Inflammatory macrophage treated with lipopolysaccharide for 4 hours (primary cell): ENCODE measurements around the gene TSNAXIP1.

Experiments used
- DNase-seq: peaks from one replicate; pipeline ENCODE4 v3.0.0-alpha.2; 2020

Gene TSNAXIP1

GRCh38 chr16:67806428-67807147, at the start of gene TSNAXIP1, which contains the start of gene RANBP10:
TSS of gene TSNAXIP1 (plus strand) at chr16:67806889. CDS start at chr16:67807150, 261 bp downstream.
TSS of gene RANBP10 (minus strand) at chr16:67806560. CDS start at chr16:67806536, 24 bp downstream.
- DNase-seq: peak; percentile 99

GRCh38 chr16:67758006-67758405, 48.7 kb upstream of the TSNAXIP1 start:
- DNase-seq: no peak

GRCh38 chr16:67758966-67759365, 47.7 kb upstream of the TSNAXIP1 start:
- no peak for DNase-seq

- DNase-seq: no peak
These were observed 46.3 kb upstream of the TSNAXIP1 start for GRCh38 chr16:67760206-67760955.

- no peak for DNase-seq
These were observed 45.8 kb upstream of the TSNAXIP1 start for GRCh38 chr16:67760956-67761230.

- no peak for DNase-seq
These were observed 44.8 kb upstream of the TSNAXIP1 start for GRCh38 chr16:67761924-67762323.

- no peak for DNase-seq
These were observed 44.3 kb upstream of the TSNAXIP1 start for GRCh38 chr16:67762385-67762784.

- DNase-seq: no peak
These were observed 43.6 kb upstream of the TSNAXIP1 start for GRCh38 chr16:67763066-67763465.

- DNase-seq: no peak
These were observed 42.5 kb upstream of the TSNAXIP1 start for GRCh38 chr16:67764158-67764667.

- no peak for DNase-seq
These were observed 40.4 kb upstream of the TSNAXIP1 start for GRCh38 chr16:67766291-67766690.

GRCh38 chr16:67767953-67768352, 38.7 kb upstream of the TSNAXIP1 start:
- DNase-seq: no peak

GRCh38 chr16:67770346-67770991, 36.2 kb upstream of the TSNAXIP1 start:
- no peak for DNase-seq

- peak; percentile 9 for DNase-seq
These were observed 33.6 kb upstream of the TSNAXIP1 start for GRCh38 chr16:67773099-67773498.

GRCh38 chr16:67773569-67774456, 32.9 kb upstream of the TSNAXIP1 start:
- DNase-seq: no peak

- DNase-seq: no peak
These were observed 32.2 kb upstream of the TSNAXIP1 start for GRCh38 chr16:67774457-67774853.

- no peak for DNase-seq
These were observed 31.4 kb upstream of the TSNAXIP1 start for GRCh38 chr16:67775273-67775672.

- no peak for DNase-seq
These were observed 27.3 kb upstream of the TSNAXIP1 start for GRCh38 chr16:67779256-67780014.

GRCh38 chr16:67780847-67781564, 25.7 kb upstream of the TSNAXIP1 start:
- no peak for DNase-seq

- no peak for DNase-seq
These were observed 25.1 kb upstream of the TSNAXIP1 start for GRCh38 chr16:67781565-67781921.

- no peak for DNase-seq
These were observed 23.9 kb upstream of the TSNAXIP1 start for GRCh38 chr16:67782567-67783352.

- DNase-seq: no peak
These were observed 23.4 kb upstream of the TSNAXIP1 start for GRCh38 chr16:67783353-67783725.
